H9 (cell line): ENCODE data around the gene SF1. TPM values are rescaled to one million over a fixed set of nuclear protein-coding genes. Genes with fewer than 3 reads are reported as not detected.

Experiments used
- DNase-seq: peaks from one replicate; pipeline ENCODE4 v3.0.0-alpha.2; 2017
- H2AFZ ChIP-seq: one replicate; pipeline ENCODE4 v1.6.1; 2013; ENCODE audit warnings: mild to moderate bottlenecking, low read length, control low read depth, moderate library complexity
- H2AK5ac ChIP-seq: 2 replicates; pipeline ENCODE4 v1.6.1; 2013; ENCODE audit warnings: low read length, control low read depth, mixed read lengths; ENCODE audit not compliant: insufficient read length
- H2BK120ac ChIP-seq: one replicate; pipeline ENCODE4 v1.6.1; 2013; ENCODE audit warnings: low read depth, mild to moderate bottlenecking, low read length, control low read depth, inconsistent platforms; ENCODE audit not compliant: poor library complexity, severe bottlenecking
- H2BK12ac ChIP-seq: 2 replicates; pipeline ENCODE4 v1.6.1; 2013; ENCODE audit warnings: low read length, control low read depth, mixed read lengths, low read depth; ENCODE audit not compliant: insufficient read length
- H2BK15ac ChIP-seq: 2 replicates; pipeline ENCODE4 v1.6.1; 2013; ENCODE audit warnings: low read depth, low read length, control low read depth
- H2BK20ac ChIP-seq: one replicate; pipeline ENCODE4 v1.6.1; 2013; ENCODE audit warnings: low read depth, mild to moderate bottlenecking, low read length, control low read depth, inconsistent platforms; ENCODE audit not compliant: poor library complexity, severe bottlenecking
- H2BK5ac ChIP-seq: 2 replicates; pipeline ENCODE4 v1.6.1; 2013; ENCODE audit warnings: low read length, control low read depth, mixed read lengths; ENCODE audit not compliant: insufficient read length
- H3K14ac ChIP-seq: 2 replicates; pipeline ENCODE4 v1.6.1; 2013; ENCODE audit warnings: low read length, control low read depth; ENCODE audit not compliant: insufficient read depth
- H3K18ac ChIP-seq: 2 replicates; pipeline ENCODE4 v1.6.1; 2013; ENCODE audit warnings: low read depth, mild to moderate bottlenecking, mixed read lengths, low read length, control low read depth; ENCODE audit not compliant: insufficient read length
- H3K23ac ChIP-seq: 2 replicates; pipeline ENCODE4 v1.6.1; 2013; ENCODE audit warnings: low read length, control low read depth, mixed read lengths, low read depth; ENCODE audit not compliant: insufficient read length
- H3K23me2 ChIP-seq: 2 replicates; pipeline ENCODE4 v1.6.1; 2013; ENCODE audit warnings: low read depth, mild to moderate bottlenecking, mixed read lengths, low read length, control low read depth; ENCODE audit not compliant: insufficient read length, poor library complexity, severe bottlenecking
- H3K27ac ChIP-seq: 2 replicates; pipeline ENCODE4 v1.5.1; 2013; ENCODE audit warnings: low read length, control low read depth, mixed read lengths, low read depth; ENCODE audit not compliant: insufficient read length
- H3K27me3 ChIP-seq: 2 replicates; pipeline ENCODE4 v1.6.1; 2013; ENCODE audit warnings: low read length, control low read depth, inconsistent platforms; ENCODE audit not compliant: insufficient read depth
- H3K4ac ChIP-seq: 2 replicates; pipeline ENCODE4 v1.6.1; 2013; ENCODE audit warnings: low read depth, mild to moderate bottlenecking, control low read depth, inconsistent platforms, low read length, moderate library complexity
- H3K4me1 ChIP-seq: 2 replicates; pipeline ENCODE4 v1.6.1; 2013; ENCODE audit warnings: low read length, control low read depth, inconsistent platforms; ENCODE audit not compliant: insufficient read depth
- H3K4me2 ChIP-seq: 2 replicates; pipeline ENCODE4 v1.6.1; 2013; ENCODE audit warnings: low read length, control low read depth, mixed read lengths; ENCODE audit not compliant: insufficient read length, insufficient read depth
- H3K56ac ChIP-seq: 2 replicates; pipeline ENCODE4 v1.6.1; 2013; ENCODE audit warnings: low read depth, mild to moderate bottlenecking, mixed read lengths, low read length, control low read depth; ENCODE audit not compliant: insufficient read length
- H3K79me1 ChIP-seq: 2 replicates; pipeline ENCODE4 v1.6.1; 2013; ENCODE audit warnings: low read depth, mild to moderate bottlenecking, moderate library complexity, low read length, control low read depth, inconsistent platforms; ENCODE audit not compliant: insufficient read depth, poor library complexity, severe bottlenecking
- H3K79me2 ChIP-seq: 2 replicates; pipeline ENCODE4 v1.6.1; 2013; ENCODE audit warnings: low read length, control low read depth, inconsistent platforms; ENCODE audit not compliant: insufficient read depth
- H3K9ac ChIP-seq: 2 replicates; pipeline ENCODE4 v1.6.1; 2013; ENCODE audit warnings: low read length, control low read depth, mixed read lengths; ENCODE audit not compliant: insufficient read length; ENCODE audit errors: extremely low read depth
- H3K9me3 ChIP-seq: one replicate; pipeline ENCODE4 v1.6.1; 2013; ENCODE audit warnings: low read depth, low read length, inconsistent platforms; ENCODE audit not compliant: control insufficient read depth
- H3T11ph ChIP-seq: one replicate; pipeline ENCODE4 v1.6.1; 2013; ENCODE audit warnings: mild to moderate bottlenecking, low read length, control low read depth, inconsistent platforms
- H4K20me1 ChIP-seq: one replicate; pipeline ENCODE4 v1.6.1; 2013; ENCODE audit not compliant: control insufficient read depth, insufficient read length, insufficient read depth
- H4K5ac ChIP-seq: 2 replicates; pipeline ENCODE4 v1.6.1; 2013; ENCODE audit warnings: low read depth, mild to moderate bottlenecking, mixed read lengths, low read length, control low read depth; ENCODE audit not compliant: insufficient read length
- H4K8ac ChIP-seq: replicated peaks from 2 replicates; pipeline ENCODE4 v1.6.1; 2013; ENCODE audit warnings: low read length, control low read depth, mixed read lengths, low read depth; ENCODE audit not compliant: insufficient read length
- H4K91ac ChIP-seq: 2 replicates; pipeline ENCODE4 v1.6.1; 2013; ENCODE audit warnings: low read depth, mild to moderate bottlenecking, moderate library complexity, mixed read lengths, low read length, control low read depth; ENCODE audit not compliant: insufficient read length
- H3K27ac Mint-ChIP-seq, 3 experiments: 2 replicates in 2 of 3; 3 replicates in 1 of 3; pipeline ENCODE4 v1.8.0; 2020 to 2021; ENCODE audit warnings: mixed read lengths in 3 of 3, mild to moderate bottlenecking in 1 of 3, moderate library complexity in 1 of 3
- H3K27me3 Mint-ChIP-seq: 2 replicates; pipeline ENCODE4 v1.8.0; 2021; ENCODE audit warnings: low read depth, mild to moderate bottlenecking, moderate library complexity, mixed read lengths
- H3K36me3 Mint-ChIP-seq, 3 experiments: 2 replicates in 2 of 3; 3 replicates in 1 of 3; pipeline ENCODE4 v1.8.0; 2020 to 2021; ENCODE audit warnings: low read depth in 3 of 3, mixed read lengths in 3 of 3; ENCODE audit not compliant: insufficient read depth in 1 of 3
- H3K4me1 Mint-ChIP-seq, 2 experiments: 2 replicates each; pipeline ENCODE4 v1.8.0; 2020; ENCODE audit warnings: mixed read lengths in 2 of 2
- H3K4me3 Mint-ChIP-seq, 2 experiments: 2 replicates in 1 of 2; 3 replicates in 1 of 2; pipeline ENCODE4 v1.8.0; 2020 to 2021; ENCODE audit warnings: mild to moderate bottlenecking in 2 of 2, mixed read lengths in 2 of 2, moderate library complexity in 1 of 2
- H3K9me3 Mint-ChIP-seq, 2 experiments: 2 replicates in 1 of 2; 3 replicates in 1 of 2; pipeline ENCODE4 v1.8.0; 2020; ENCODE audit warnings: mild to moderate bottlenecking in 2 of 2, mixed read lengths in 2 of 2, moderate library complexity in 1 of 2
- WGBS: extraction: QIAGEN DNeasy Blood & Tissue Kit; methylation state at CpG from one replicate; pipeline ENCODE4 v1.1.7; 2013; ENCODE audit warnings: missing lambda C conversion rate, low lambda C conversion rate, mixed read lengths; ENCODE audit not compliant: insufficient read length; ENCODE audit errors: extremely low coverage; 5-methylcytosine and 5-hydroxymethylcytosine counted together
- total RNA-seq: library from RNA; stranded (reverse); gene quantifications from 2 replicates; pipeline ENCODE4 v1.2.1, GENCODE V29; 2021
- TF ChIP-seq, protein P1 (sequence below): fragments of 200-600 bp; sonication (generic); conservative IDR thresholded peaks from 3 replicates; pipeline ENCODE4 v1.8.0; 2021; ENCODE audit warnings: antibody characterized with exemption, mild to moderate bottlenecking

The SF1 gene
- total RNA-seq, 1 experiment from 2014 or later, result 528 TPM

DNA sequence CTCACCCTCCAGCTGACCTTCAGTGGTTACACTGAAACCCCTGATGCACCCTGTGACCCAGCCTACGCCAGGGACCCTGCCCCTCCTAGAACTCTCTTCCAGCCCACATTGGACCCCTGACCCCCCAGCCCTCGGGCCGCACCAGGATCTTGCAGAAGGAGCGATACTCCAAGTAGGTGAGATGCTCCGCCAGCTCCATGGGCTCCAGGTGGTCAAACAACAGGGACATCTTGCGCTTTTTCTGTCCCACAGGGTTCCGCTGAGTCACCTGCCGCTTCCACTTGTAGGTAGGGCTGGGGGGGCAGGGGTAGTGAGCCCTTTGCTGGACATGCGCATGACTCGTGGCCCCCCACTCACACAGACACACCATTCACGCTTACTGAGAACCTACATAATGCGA is 38.5 kb downstream of the SF1 start:
- H3K56ac ChIP-seq, result no peak overlapping the region
- no CpG with 5 or more reads among the region's 12 CpGs for WGBS
- H3K9ac ChIP-seq, result no peak overlapping the region
- Mint-ChIP-seq H3K4me3 (no peak overlapping the region), H3K27ac (peak overlapping the region in 1 of 3 experiments; percentile 72; a peak in 1 of 7 replicates), H3K9me3 (no peaks in the 10 kb centered on the region), H3K4me1 (peaks cover 40 to 42% of the 10 kb centered on the region in 2 experiments), H3K36me3 (peaks cover 0 to 17% (median 3%) of the 10 kb centered on the region in 3 experiments; a peak in 4 of 7 replicates), H3K27me3 (peaks cover 49% of the 10 kb centered on the region)
- H3K27ac ChIP-seq, result no peak overlapping the region
- H3K23me2 ChIP-seq, result peaks cover 32% of the 10 kb centered on the region
- no peaks in the 10 kb centered on the region for H3K79me1 ChIP-seq
- H4K91ac ChIP-seq, result no peak overlapping the region
- H4K5ac ChIP-seq, result no peak overlapping the region
- H4K20me1 ChIP-seq, result no peaks in the 10 kb centered on the region
- peaks cover 1% of the 10 kb centered on the region; the same call in 1 of the 2 replicates for H3K27me3 ChIP-seq
- H2BK5ac ChIP-seq, result no peak overlapping the region
- H2AFZ ChIP-seq, result no peak overlapping the region
- no peak overlapping the region for H4K8ac ChIP-seq
- H3K79me2 ChIP-seq, result no peaks in the 10 kb centered on the region
- no peak overlapping the region for H2BK12ac ChIP-seq
- no peak overlapping the region for H3K4me2 ChIP-seq
- H2BK120ac ChIP-seq, result no peak overlapping the region
- no peak overlapping the region for H3T11ph ChIP-seq
- DNase-seq, result no peak
- H3K4ac ChIP-seq, result no peak overlapping the region
- H2BK15ac ChIP-seq, result no peak overlapping the region
- no peak overlapping the region for H3K18ac ChIP-seq
- no peak overlapping the region for H3K14ac ChIP-seq
- H3K9me3 ChIP-seq, result no peaks in the 10 kb centered on the region
- H3K4me1 ChIP-seq, result no peaks in the 10 kb centered on the region; the same call in 1 of the 2 replicates
- no peak overlapping the region for H2AK5ac ChIP-seq
- TF ChIP-seq, protein P1, sequence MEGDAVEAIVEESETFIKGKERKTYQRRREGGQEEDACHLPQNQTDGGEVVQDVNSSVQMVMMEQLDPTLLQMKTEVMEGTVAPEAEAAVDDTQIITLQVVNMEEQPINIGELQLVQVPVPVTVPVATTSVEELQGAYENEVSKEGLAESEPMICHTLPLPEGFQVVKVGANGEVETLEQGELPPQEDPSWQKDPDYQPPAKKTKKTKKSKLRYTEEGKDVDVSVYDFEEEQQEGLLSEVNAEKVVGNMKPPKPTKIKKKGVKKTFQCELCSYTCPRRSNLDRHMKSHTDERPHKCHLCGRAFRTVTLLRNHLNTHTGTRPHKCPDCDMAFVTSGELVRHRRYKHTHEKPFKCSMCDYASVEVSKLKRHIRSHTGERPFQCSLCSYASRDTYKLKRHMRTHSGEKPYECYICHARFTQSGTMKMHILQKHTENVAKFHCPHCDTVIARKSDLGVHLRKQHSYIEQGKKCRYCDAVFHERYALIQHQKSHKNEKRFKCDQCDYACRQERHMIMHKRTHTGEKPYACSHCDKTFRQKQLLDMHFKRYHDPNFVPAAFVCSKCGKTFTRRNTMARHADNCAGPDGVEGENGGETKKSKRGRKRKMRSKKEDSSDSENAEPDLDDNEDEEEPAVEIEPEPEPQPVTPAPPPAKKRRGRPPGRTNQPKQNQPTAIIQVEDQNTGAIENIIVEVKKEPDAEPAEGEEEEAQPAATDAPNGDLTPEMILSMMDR, result no peak
- H2BK20ac ChIP-seq, result no peak overlapping the region
- no peak overlapping the region for H3K23ac ChIP-seq
